Osteocyte (in vitro differentiated cells): ENCODE data around the gene TRAPPC4. TPM values are rescaled to one million over a fixed set of nuclear protein-coding genes. Genes with fewer than 3 reads are reported as not detected.

ENCODE experiments used
- DNase-seq: peaks from one replicate; pipeline ENCODE4 v3.0.0; 2021; ENCODE audit warnings: mixed read lengths; ENCODE audit not compliant: unreplicated experiment; ENCODE audit errors: extremely low spot score
- H3K27ac Mint-ChIP-seq: one replicate; pipeline ENCODE4 v1.8.0; 2021; ENCODE audit warnings: mild to moderate bottlenecking, mixed read lengths; ENCODE audit not compliant: unreplicated experiment
- H3K27me3 Mint-ChIP-seq: one replicate; pipeline ENCODE4 v1.8.0; 2021; ENCODE audit warnings: mixed read lengths; ENCODE audit not compliant: unreplicated experiment
- H3K36me3 Mint-ChIP-seq: one replicate; pipeline ENCODE4 v1.8.0; 2021; ENCODE audit warnings: mixed read lengths; ENCODE audit not compliant: unreplicated experiment
- H3K4me1 Mint-ChIP-seq: one replicate; pipeline ENCODE4 v1.8.0; 2021; ENCODE audit warnings: mixed read lengths; ENCODE audit not compliant: unreplicated experiment
- H3K4me3 Mint-ChIP-seq: one replicate; pipeline ENCODE4 v1.8.0; 2021; ENCODE audit warnings: mild to moderate bottlenecking, moderate library complexity, mixed read lengths; ENCODE audit not compliant: unreplicated experiment
- H3K9me3 Mint-ChIP-seq: one replicate; pipeline ENCODE4 v1.8.0; 2021; ENCODE audit warnings: mixed read lengths; ENCODE audit not compliant: unreplicated experiment
- CTCF ChIP-seq: fragments of 200-600 bp; sonication (generic); IDR thresholded peaks from 2 replicates; pipeline ENCODE4 v1.5.0; 2021; ENCODE audit warnings: antibody characterized with exemption, mild to moderate bottlenecking, moderate library complexity
- total RNA-seq: library from RNA; stranded (reverse); gene quantifications from 2 replicates; pipeline ENCODE4 v1.2.1, GENCODE V29; 2021

TRAPPC4 gene
- total RNA-seq, 1 donor from 2014 or later, result 75.3 TPM

DNA sequence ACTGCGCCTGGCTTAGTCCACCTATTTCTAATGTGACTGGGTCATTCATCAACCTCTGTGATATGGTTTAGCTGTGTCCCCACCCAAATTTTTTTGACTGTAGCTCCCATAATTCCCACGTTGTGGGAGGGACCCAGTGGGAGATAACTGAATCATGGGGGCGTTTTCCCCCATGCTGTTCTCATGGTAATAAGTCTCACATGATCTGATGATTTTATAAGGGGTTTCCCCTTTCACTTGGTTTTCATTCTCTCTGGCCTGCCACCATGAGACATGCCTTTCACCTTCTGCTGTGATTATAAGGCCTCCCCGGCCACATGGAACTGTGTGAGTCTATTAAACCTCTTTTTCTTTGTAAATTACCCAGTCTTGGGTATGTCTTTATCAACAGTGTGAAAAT lies 11.9 kb upstream of the TRAPPC4 start:
- H3K9me3 Mint-ChIP-seq, result no peaks in the 10 kb centered on the region
- peaks cover 17% of the 10 kb centered on the region for H3K36me3 Mint-ChIP-seq
- H3K4me1 Mint-ChIP-seq, result no peaks in the 10 kb centered on the region
- H3K4me3 Mint-ChIP-seq, result no peak overlapping the region
- H3K27me3 Mint-ChIP-seq, result no peaks in the 10 kb centered on the region
- DNase-seq, result no peak
- TF ChIP-seq CTCF, result no peak
- H3K27ac Mint-ChIP-seq, result no peak overlapping the region

DNA sequence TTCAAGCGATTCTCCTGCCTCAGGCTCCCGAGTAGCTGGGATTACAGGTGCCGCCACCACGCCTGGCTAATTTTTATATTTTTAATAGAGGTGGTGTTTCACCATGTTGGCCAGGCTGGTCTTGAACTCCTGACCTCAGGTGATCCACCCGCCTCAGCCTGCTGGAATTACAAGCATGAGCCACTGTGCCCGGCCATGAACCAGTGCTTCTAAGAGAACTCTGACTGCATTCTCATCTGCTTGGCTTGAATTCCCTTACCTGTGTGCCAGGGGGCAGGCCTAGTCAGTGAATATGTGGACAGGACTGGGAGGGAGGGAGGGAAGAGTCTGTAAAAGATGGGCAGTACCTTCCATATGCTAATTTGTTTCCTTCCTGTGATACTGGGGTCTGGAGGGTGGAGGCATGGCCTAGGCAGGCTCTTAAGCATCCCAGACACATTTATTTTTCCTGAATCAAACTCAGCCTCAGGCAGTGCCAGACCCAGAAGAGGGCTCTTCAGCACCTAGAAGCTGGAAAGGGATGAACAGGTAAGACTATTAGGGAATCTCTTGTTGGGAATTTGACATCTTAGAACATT lies 7.0 kb upstream of the TRAPPC4 start:
- H3K9me3 Mint-ChIP-seq, result no peaks in the 10 kb centered on the region
- no peak for TF ChIP-seq CTCF
- peaks cover 36% of the 10 kb centered on the region for H3K36me3 Mint-ChIP-seq
- H3K27me3 Mint-ChIP-seq, result no peaks in the 10 kb centered on the region
- H3K4me1 Mint-ChIP-seq, result peaks cover 6% of the 10 kb centered on the region
- H3K4me3 Mint-ChIP-seq, result no peak overlapping the region
- no peak for DNase-seq
- no peak overlapping the region for H3K27ac Mint-ChIP-seq

DNA sequence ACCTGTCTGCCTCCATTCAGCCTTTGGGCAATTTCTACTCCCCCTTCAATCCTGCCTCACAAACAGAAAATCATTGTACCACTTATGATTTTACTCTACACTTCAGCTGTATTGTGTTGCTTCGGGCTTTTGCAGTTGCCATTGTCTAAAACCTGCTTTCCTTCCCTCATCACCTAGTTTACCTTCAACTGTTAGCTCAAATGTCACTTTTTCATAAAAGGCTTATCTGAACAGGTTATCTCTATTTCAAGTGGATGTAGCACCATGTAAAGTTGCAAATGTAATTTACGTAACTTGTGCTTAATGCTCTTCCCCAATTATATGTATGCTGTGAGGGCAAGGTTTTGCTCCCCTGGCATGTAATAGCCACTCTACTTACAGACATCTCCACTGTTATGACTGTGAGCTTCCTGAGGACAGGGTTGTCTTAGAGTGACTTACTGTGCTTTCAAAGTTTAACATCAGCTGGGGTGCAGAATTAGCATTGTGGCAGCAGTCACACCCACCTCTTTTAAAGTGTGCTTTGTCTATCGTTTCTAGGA lies 5.9 kb upstream of the TRAPPC4 start:
- peaks cover 16% of the 10 kb centered on the region for H3K4me1 Mint-ChIP-seq
- no peak for DNase-seq
- TF ChIP-seq CTCF, result no peak
- peaks cover 32% of the 10 kb centered on the region for H3K36me3 Mint-ChIP-seq
- H3K4me3 Mint-ChIP-seq, result no peak overlapping the region
- no peaks in the 10 kb centered on the region for H3K9me3 Mint-ChIP-seq
- no peak overlapping the region for H3K27ac Mint-ChIP-seq
- no peaks in the 10 kb centered on the region for H3K27me3 Mint-ChIP-seq

- H3K27me3 Mint-ChIP-seq, result no peaks in the 10 kb centered on the region
- H3K4me3 Mint-ChIP-seq, result no peak overlapping the region
- H3K4me1 Mint-ChIP-seq, result peaks cover 17% of the 10 kb centered on the region
- H3K9me3 Mint-ChIP-seq, result no peaks in the 10 kb centered on the region
- TF ChIP-seq CTCF, result no peak
- peaks cover 28% of the 10 kb centered on the region for H3K36me3 Mint-ChIP-seq
- H3K27ac Mint-ChIP-seq, result peak overlapping the region; percentile 14
- DNase-seq, result no peak
Observed at GRCh38 chr11:119014209-119014924, 4.2 kb upstream of the TRAPPC4 start.

DNA sequence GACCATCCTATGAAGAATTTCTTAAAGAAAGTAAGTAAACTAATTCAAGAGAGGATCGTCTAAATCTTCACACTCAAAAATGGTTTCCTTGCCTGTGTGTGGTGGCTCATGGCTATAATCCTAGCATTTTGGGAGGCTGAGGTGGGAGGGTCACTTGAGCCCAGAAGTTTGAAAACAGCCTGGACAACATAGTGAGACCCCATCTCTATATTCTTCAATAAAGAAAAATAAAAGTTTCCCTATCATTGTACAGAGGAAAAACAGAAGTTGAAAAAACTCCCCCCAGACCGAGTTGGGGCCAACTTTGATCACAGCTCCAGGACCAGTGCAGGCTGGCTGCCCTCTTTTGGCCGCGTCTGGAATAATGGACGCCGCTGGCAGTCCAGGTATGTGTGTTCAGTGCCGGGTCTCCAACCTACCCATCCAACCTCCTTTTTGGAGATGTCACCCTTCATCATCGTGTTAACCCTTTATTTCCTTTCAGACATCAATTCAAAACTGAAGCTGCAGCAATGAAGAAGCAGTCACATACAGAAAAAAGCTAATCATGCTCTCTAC lies 3.4 kb upstream of the TRAPPC4 start:
- H3K4me1 Mint-ChIP-seq, result peaks cover 23% of the 10 kb centered on the region
- H3K4me3 Mint-ChIP-seq, result peak overlapping the region; percentile 27
- DNase-seq, result no peak
- no peaks in the 10 kb centered on the region for H3K9me3 Mint-ChIP-seq
- no peaks in the 10 kb centered on the region for H3K27me3 Mint-ChIP-seq
- peak; percentile 14 for TF ChIP-seq CTCF
- H3K36me3 Mint-ChIP-seq, result peaks cover 31% of the 10 kb centered on the region
- H3K27ac Mint-ChIP-seq, result peak overlapping the region; percentile 47
